Neural cell (in vitro differentiated cells): ENCODE data around the gene C12orf60. TPM values are rescaled to one million over a fixed set of nuclear protein-coding genes. Genes with fewer than 3 reads are reported as not detected.

Experiments used
- H2AFZ ChIP-seq: fragments of 200-600, 300-800 bp; sonication (generic), shearing (Covaris generic); 2 replicates; pipeline ENCODE4 v1.6.0; 2014; ENCODE audit warnings: low read depth, mild to moderate bottlenecking, antibody characterized with exemption, low read length, moderate library complexity
- H3F3A ChIP-seq: fragments of 200-600 bp; shearing (Covaris generic); 2 replicates; pipeline ENCODE4 v1.6.1; 2016; ENCODE audit warnings: mild to moderate bottlenecking, moderate library complexity, mixed read lengths, antibody characterized with exemption, low read length; ENCODE audit not compliant: insufficient read depth, poor library complexity, severe bottlenecking
- H3K27ac ChIP-seq: fragments of 200-600, 300-800 bp; sonication (generic), shearing (Covaris generic); 2 replicates; pipeline ENCODE4 v1.5.1; 2014; ENCODE audit warnings: mild to moderate bottlenecking, low read length, moderate library complexity
- H3K27me3 ChIP-seq: fragments of 300-800, 200-600 bp; sonication (generic), shearing (Covaris generic); 2 replicates; pipeline ENCODE4 v1.6.0; 2014; ENCODE audit warnings: mild to moderate bottlenecking, low read depth, low read length, moderate library complexity; ENCODE audit not compliant: insufficient read depth
- H3K36me3 ChIP-seq: fragments of 300-800, 200-600 bp; sonication (generic), shearing (Covaris generic); 2 replicates; pipeline ENCODE4 v1.5.1; 2014; ENCODE audit warnings: mild to moderate bottlenecking, antibody characterized with exemption, low read length, moderate library complexity; ENCODE audit not compliant: insufficient read depth
- H3K4me2 ChIP-seq: fragments of 300-800, 200-600 bp; sonication (generic), shearing (Covaris generic); 2 replicates; pipeline ENCODE4 v1.6.0; 2014; ENCODE audit warnings: mild to moderate bottlenecking, low read length
- H3K4me3 ChIP-seq: fragments of 300-800, 200-600 bp; sonication (generic), shearing (Covaris generic); 2 replicates; pipeline ENCODE4 v1.5.1; 2014; ENCODE audit warnings: mild to moderate bottlenecking, low read length, moderate library complexity
- H3K79me2 ChIP-seq: fragments of 200-600 bp; shearing (Covaris generic); replicated peaks from 2 replicates; pipeline ENCODE4 v1.6.0; 2014; ENCODE audit warnings: mild to moderate bottlenecking, low read length, moderate library complexity; ENCODE audit not compliant: insufficient read depth
- H3K9ac ChIP-seq: fragments of 300-800, 200-600 bp; sonication (generic), shearing (Covaris generic); 2 replicates; pipeline ENCODE4 v1.6.1; 2016; ENCODE audit warnings: mild to moderate bottlenecking, low read length, mixed read lengths
- H3K9me2 ChIP-seq: fragments of 200-600 bp; shearing (Covaris generic); 2 replicates; pipeline ENCODE4 v1.6.1; 2016; ENCODE audit warnings: mild to moderate bottlenecking, low read length, mixed read lengths; ENCODE audit not compliant: insufficient read depth
- H3K9me3 ChIP-seq: fragments of 200-600, 300-800 bp; sonication (generic), shearing (Covaris generic); 2 replicates; pipeline ENCODE4 v1.6.1; 2016; ENCODE audit warnings: mild to moderate bottlenecking, mixed run types, low read length, moderate library complexity, mixed read lengths
- H4K20me1 ChIP-seq: fragments of 200-600 bp; shearing (Covaris generic); 2 replicates; pipeline ENCODE4 v1.6.1; 2016; ENCODE audit warnings: mild to moderate bottlenecking, mixed run types; ENCODE audit not compliant: insufficient read depth
- CTCF ChIP-seq: fragments of 450-650 bp; IDR thresholded peaks from 2 replicates; pipeline ENCODE4 v1.5.1; 2014; ENCODE audit warnings: antibody characterized with exemption, mild to moderate bottlenecking, moderate library complexity; ENCODE audit not compliant: poor library complexity, severe bottlenecking
- EP300 ChIP-seq: fragments of 450-650 bp; conservative IDR thresholded peaks from 2 replicates; pipeline ENCODE4 v1.6.1; 2014; ENCODE audit warnings: antibody characterized with exemption, mild to moderate bottlenecking, moderate library complexity; ENCODE audit not compliant: poor library complexity, severe bottlenecking
- EZH2 ChIP-seq: fragments of 200-600, 300-800 bp; shearing (Covaris generic), sonication (generic); IDR thresholded peaks from 2 replicates; pipeline ENCODE4 v1.6.1; 2014; ENCODE audit warnings: antibody characterized with exemption, low read length, borderline replicate concordance, mild to moderate bottlenecking; ENCODE audit not compliant: insufficient read depth, poor library complexity, severe bottlenecking
- MXI1 ChIP-seq: fragments of 450-650 bp; conservative IDR thresholded peaks from 2 replicates; pipeline ENCODE4 v1.6.1; 2014; ENCODE audit warnings: antibody characterized with exemption, mild to moderate bottlenecking; ENCODE audit not compliant: poor library complexity, severe bottlenecking
- POLR2AphosphoS5 ChIP-seq: IDR thresholded peaks from 2 replicates; pipeline ENCODE4 v1.6.1; 2012
- RAD21 ChIP-seq: fragments of 450-650 bp; conservative IDR thresholded peaks from 2 replicates; pipeline ENCODE4 v1.6.1; 2014; ENCODE audit warnings: antibody characterized with exemption, mild to moderate bottlenecking, moderate library complexity
- SMC3 ChIP-seq: fragments of 450-650 bp; conservative IDR thresholded peaks from 2 replicates; pipeline ENCODE4 v1.6.1; 2014; ENCODE audit warnings: antibody characterized with exemption, mild to moderate bottlenecking, moderate library complexity; ENCODE audit not compliant: poor library complexity
- TAF1 ChIP-seq: IDR thresholded peaks from 2 replicates; pipeline ENCODE4 v1.6.1; 2012; ENCODE audit warnings: low read depth
- polyA plus RNA-seq: library from polyadenylated mRNA; depleted of rRNA; stranded (reverse); fragments of >200 nt; gene quantifications from 2 replicates; pipeline ENCODE4 v1.2.3, GENCODE V29; 2014
- TF ChIP-seq, protein P1 (sequence below): IDR thresholded peaks from 2 replicates; pipeline ENCODE4 v1.6.1; 2012; ENCODE audit warnings: borderline replicate concordance

The C12orf60 gene
- polyA plus RNA-seq, 1 donor from 2014 or later, result 4.8 TPM

GRCh38 chr12:14784471-14784870, 19.0 kb upstream of the C12orf60 start:
- Histone ChIP-seq H3K9me2 (no peaks in the 10 kb centered on the region), H3K9ac (no peak overlapping the region), H3K4me3 (no peak overlapping the region), H3K9me3 (no peaks in the 10 kb centered on the region), H4K20me1 (no peaks in the 10 kb centered on the region), H3K27me3 (no peaks in the 10 kb centered on the region), H3K4me2 (no peak overlapping the region), H3F3A (no peaks in the 10 kb centered on the region), H3K27ac (no peak overlapping the region), H2AFZ (no peak overlapping the region), H3K79me2 (no peaks in the 10 kb centered on the region), H3K36me3 (peaks cover 11% of the 10 kb centered on the region)
- TF ChIP-seq CTCF, result no peak
- no peak for TF ChIP-seq TAF1
- TF ChIP-seq MXI1, result no peak
- no peak for TF ChIP-seq RAD21
- TF ChIP-seq SMC3, result no peak
- no peak for TF ChIP-seq POLR2AphosphoS5
- TF ChIP-seq, protein P1, sequence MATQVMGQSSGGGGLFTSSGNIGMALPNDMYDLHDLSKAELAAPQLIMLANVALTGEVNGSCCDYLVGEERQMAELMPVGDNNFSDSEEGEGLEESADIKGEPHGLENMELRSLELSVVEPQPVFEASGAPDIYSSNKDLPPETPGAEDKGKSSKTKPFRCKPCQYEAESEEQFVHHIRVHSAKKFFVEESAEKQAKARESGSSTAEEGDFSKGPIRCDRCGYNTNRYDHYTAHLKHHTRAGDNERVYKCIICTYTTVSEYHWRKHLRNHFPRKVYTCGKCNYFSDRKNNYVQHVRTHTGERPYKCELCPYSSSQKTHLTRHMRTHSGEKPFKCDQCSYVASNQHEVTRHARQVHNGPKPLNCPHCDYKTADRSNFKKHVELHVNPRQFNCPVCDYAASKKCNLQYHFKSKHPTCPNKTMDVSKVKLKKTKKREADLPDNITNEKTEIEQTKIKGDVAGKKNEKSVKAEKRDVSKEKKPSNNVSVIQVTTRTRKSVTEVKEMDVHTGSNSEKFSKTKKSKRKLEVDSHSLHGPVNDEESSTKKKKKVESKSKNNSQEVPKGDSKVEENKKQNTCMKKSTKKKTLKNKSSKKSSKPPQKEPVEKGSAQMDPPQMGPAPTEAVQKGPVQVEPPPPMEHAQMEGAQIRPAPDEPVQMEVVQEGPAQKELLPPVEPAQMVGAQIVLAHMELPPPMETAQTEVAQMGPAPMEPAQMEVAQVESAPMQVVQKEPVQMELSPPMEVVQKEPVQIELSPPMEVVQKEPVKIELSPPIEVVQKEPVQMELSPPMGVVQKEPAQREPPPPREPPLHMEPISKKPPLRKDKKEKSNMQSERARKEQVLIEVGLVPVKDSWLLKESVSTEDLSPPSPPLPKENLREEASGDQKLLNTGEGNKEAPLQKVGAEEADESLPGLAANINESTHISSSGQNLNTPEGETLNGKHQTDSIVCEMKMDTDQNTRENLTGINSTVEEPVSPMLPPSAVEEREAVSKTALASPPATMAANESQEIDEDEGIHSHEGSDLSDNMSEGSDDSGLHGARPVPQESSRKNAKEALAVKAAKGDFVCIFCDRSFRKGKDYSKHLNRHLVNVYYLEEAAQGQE, result no peak

DNA sequence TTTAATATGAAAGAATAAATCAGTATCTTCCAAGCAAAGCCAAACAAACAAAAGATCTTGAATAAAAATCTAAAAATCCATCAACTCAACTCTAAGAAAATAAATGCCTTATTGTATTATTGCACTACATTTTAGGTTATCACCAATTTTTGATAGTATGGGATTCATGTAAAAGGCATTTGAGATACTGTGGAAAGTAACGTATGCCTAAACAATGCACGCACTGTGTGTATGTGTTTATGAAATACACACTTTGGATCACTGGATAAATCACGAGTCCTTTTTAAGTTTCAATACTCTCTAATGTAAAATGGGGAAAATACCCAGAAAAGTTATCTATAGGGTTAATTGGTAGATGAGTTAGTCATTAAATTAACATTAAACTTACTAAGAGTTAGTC, 17.9 kb upstream of the C12orf60 start:
- Histone ChIP-seq H3K36me3 (peaks cover 22% of the 10 kb centered on the region), H3K9me2 (no peaks in the 10 kb centered on the region), H3F3A (no peaks in the 10 kb centered on the region), H3K9ac (no peak overlapping the region), H3K27me3 (no peaks in the 10 kb centered on the region), H3K79me2 (no peaks in the 10 kb centered on the region), H4K20me1 (no peaks in the 10 kb centered on the region), H3K4me3 (no peak overlapping the region), H3K4me2 (no peak overlapping the region), H3K27ac (no peak overlapping the region), H3K9me3 (no peaks in the 10 kb centered on the region), H2AFZ (no peak overlapping the region)
- TF ChIP-seq MXI1, result no peak
- no peak for TF ChIP-seq EP300
- TF ChIP-seq SMC3, result no peak
- TF ChIP-seq, protein P1, result no peak
- no peak for TF ChIP-seq EZH2
- TF ChIP-seq TAF1, result no peak
- no peak for TF ChIP-seq POLR2AphosphoS5
- TF ChIP-seq CTCF, result no peak
- TF ChIP-seq RAD21, result no peak
